ENCODE data around the gene HIVEP1. TPM values are rescaled to one million over a fixed set of nuclear protein-coding genes. Genes with fewer than 3 reads are reported as not detected.

HIVEP1 gene
- total RNA-seq, 1 experiment from 2014 or later, result 24.3 TPM

GRCh38 chr6:12181481-12181880 lies 169.4 kb downstream of the HIVEP1 start (continued):
- TF ChIP-seq SMAD3 (CRISPR knock-in tag; IDR thresholded peaks at IDR 0.05; ENCODE audit: borderline replicate concordance), result no peak
- no peak for TF ChIP-seq RELA (CRISPR knock-in tag; IDR thresholded peaks at IDR 0.05; ENCODE audit: borderline replicate concordance)
- TF ChIP-seq, protein P1, sequence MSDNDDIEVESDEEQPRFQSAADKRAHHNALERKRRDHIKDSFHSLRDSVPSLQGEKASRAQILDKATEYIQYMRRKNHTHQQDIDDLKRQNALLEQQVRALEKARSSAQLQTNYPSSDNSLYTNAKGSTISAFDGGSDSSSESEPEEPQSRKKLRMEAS (CRISPR knock-in tag; IDR thresholded peaks at IDR 0.05), result no peak
- no peak for TF ChIP-seq ZNF232 (CRISPR knock-in tag; IDR thresholded peaks at IDR 0.05)
- TF ChIP-seq HMGA2 (CRISPR knock-in tag; IDR thresholded peaks at IDR 0.05), result no peak
- TF ChIP-seq RORB (CRISPR knock-in tag; IDR thresholded peaks at IDR 0.05), result no peak
- TF ChIP-seq, protein P2, sequence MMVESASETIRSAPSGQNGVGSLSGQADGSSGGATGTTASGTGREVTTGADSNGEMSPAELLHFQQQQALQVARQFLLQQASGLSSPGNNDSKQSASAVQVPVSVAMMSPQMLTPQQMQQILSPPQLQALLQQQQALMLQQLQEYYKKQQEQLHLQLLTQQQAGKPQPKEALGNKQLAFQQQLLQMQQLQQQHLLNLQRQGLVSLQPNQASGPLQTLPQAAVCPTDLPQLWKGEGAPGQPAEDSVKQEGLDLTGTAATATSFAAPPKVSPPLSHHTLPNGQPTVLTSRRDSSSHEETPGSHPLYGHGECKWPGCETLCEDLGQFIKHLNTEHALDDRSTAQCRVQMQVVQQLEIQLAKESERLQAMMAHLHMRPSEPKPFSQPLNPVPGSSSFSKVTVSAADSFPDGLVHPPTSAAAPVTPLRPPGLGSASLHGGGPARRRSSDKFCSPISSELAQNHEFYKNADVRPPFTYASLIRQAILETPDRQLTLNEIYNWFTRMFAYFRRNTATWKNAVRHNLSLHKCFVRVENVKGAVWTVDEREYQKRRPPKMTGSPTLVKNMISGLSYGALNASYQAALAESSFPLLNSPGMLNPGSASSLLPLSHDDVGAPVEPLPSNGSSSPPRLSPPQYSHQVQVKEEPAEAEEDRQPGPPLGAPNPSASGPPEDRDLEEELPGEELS (CRISPR knock-in tag; IDR thresholded peaks at IDR 0.05), result no peak

DNA sequence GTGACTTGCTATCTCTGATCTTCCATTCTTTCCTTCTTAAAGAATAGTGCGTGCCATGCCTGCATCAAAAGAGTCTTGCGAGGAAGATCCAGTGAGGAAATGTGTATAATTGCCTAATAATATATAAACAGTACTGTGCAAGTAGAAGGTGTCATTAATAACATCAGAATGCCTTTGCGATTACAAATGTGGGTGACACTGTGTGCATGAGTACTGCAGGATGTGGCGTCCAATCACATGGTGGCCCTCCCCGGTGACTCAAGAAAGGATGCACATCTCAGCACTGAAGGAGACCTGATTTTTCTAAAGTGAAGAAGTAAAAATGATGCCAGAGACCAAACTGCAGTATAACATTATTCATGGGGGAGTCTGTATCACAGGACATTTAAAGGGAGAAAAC lies 170.6 kb downstream of the HIVEP1 start:
- ATAC-seq (no peak), DNase-seq (ENCODE audit: low spot score) (no peak)
- CTCF ChIA-PET, result no interaction called here
- Mint-ChIP-seq H3K36me3 (no peaks in the 10 kb centered on the region), H3K27me3 (ENCODE audit: low read depth) (no peaks in the 10 kb centered on the region), H3K4me1 (peaks cover 3% of the 10 kb centered on the region; the same call in 1 of the 2 replicates), H3K4me3 (no peak overlapping the region), H3K27ac (no peak overlapping the region), H3K9me3 (no peaks in the 10 kb centered on the region)
- POLR2A ChIA-PET, result no interaction called here
- TF ChIP-seq ZNF512 (CRISPR knock-in tag; IDR thresholded peaks at IDR 0.05; ENCODE audit: borderline replicate concordance) (no peak), MYBL2 (CRISPR knock-in tag; IDR thresholded peaks at IDR 0.05) (no peak), ZNF138 (CRISPR knock-in tag; conservative IDR thresholded peaks at IDR 0.05) (no peak), ERG (CRISPR knock-in tag; IDR thresholded peaks at IDR 0.05) (no peak), NR3C1 (CRISPR knock-in tag; conservative IDR thresholded peaks at IDR 0.05; ENCODE audit: low read depth) (no peak), NFE2L1 (CRISPR knock-in tag; IDR thresholded peaks at IDR 0.05) (no peak)
- TF ChIP-seq, protein P3, sequence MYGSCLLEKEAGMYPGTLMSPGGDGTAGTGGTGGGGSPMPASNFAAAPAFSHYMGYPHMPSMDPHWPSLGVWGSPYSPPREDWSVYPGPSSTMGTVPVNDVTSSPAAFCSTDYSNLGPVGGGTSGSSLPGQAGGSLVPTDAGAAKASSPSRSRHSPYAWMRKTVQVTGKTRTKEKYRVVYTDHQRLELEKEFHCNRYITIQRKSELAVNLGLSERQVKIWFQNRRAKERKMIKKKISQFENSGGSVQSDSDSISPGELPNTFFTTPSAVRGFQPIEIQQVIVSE (CRISPR knock-in tag; IDR thresholded peaks at IDR 0.05; ENCODE audit: borderline replicate concordance), result no peak

GRCh38 chr6:12185081-12185673 lies 173.1 kb downstream of the HIVEP1 start:
- H3K36me3 Mint-ChIP-seq, result no peaks in the 10 kb centered on the region
- no peaks in the 10 kb centered on the region for H3K27me3 Mint-ChIP-seq (ENCODE audit: low read depth)
- ChIA-PET CTCF (no interaction called here), POLR2A (no interaction called here)
- ATAC-seq (no peak), DNase-seq (ENCODE audit: low spot score) (no peak)
- no peak overlapping the region for H3K4me3 Mint-ChIP-seq
- H3K4me1 Mint-ChIP-seq, result peaks cover 3% of the 10 kb centered on the region; the same call in 1 of the 2 replicates
- no peak overlapping the region for H3K27ac Mint-ChIP-seq
- no peaks in the 10 kb centered on the region for H3K9me3 Mint-ChIP-seq
- TF ChIP-seq PRDM15 (CRISPR knock-in tag; IDR thresholded peaks at IDR 0.05), result no peak
- TF ChIP-seq NR3C1 (CRISPR knock-in tag; conservative IDR thresholded peaks at IDR 0.05; ENCODE audit: low read depth), result no peak
- no peak for TF ChIP-seq ZNF121 (CRISPR knock-in tag; IDR thresholded peaks at IDR 0.05)
- TF ChIP-seq, protein P4, sequence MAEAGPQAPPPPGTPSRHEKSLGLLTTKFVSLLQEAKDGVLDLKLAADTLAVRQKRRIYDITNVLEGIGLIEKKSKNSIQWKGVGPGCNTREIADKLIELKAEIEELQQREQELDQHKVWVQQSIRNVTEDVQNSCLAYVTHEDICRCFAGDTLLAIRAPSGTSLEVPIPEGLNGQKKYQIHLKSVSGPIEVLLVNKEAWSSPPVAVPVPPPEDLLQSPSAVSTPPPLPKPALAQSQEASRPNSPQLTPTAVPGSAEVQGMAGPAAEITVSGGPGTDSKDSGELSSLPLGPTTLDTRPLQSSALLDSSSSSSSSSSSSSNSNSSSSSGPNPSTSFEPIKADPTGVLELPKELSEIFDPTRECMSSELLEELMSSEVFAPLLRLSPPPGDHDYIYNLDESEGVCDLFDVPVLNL (CRISPR knock-in tag; IDR thresholded peaks at IDR 0.05; ENCODE audit: borderline replicate concordance, low read depth), result no peak
- TF ChIP-seq, protein P5, sequence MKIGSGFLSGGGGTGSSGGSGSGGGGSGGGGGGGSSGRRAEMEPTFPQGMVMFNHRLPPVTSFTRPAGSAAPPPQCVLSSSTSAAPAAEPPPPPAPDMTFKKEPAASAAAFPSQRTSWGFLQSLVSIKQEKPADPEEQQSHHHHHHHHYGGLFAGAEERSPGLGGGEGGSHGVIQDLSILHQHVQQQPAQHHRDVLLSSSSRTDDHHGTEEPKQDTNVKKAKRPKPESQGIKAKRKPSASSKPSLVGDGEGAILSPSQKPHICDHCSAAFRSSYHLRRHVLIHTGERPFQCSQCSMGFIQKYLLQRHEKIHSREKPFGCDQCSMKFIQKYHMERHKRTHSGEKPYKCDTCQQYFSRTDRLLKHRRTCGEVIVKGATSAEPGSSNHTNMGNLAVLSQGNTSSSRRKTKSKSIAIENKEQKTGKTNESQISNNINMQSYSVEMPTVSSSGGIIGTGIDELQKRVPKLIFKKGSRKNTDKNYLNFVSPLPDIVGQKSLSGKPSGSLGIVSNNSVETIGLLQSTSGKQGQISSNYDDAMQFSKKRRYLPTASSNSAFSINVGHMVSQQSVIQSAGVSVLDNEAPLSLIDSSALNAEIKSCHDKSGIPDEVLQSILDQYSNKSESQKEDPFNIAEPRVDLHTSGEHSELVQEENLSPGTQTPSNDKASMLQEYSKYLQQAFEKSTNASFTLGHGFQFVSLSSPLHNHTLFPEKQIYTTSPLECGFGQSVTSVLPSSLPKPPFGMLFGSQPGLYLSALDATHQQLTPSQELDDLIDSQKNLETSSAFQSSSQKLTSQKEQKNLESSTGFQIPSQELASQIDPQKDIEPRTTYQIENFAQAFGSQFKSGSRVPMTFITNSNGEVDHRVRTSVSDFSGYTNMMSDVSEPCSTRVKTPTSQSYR (CRISPR knock-in tag; IDR thresholded peaks at IDR 0.05), result no peak
- no peak for TF ChIP-seq PRRX2 (CRISPR knock-in tag; IDR thresholded peaks at IDR 0.05)
- TF ChIP-seq ZNF232 (CRISPR knock-in tag; IDR thresholded peaks at IDR 0.05), result no peak
- TF ChIP-seq MYBL2 (CRISPR knock-in tag; IDR thresholded peaks at IDR 0.05), result no peak
- no peak for TF ChIP-seq TP53 (CRISPR knock-in tag; IDR thresholded peaks at IDR 0.05)

Data from WTC11 (cell line).